Spleen (tissue), 11 donors: ENCODE measurements around the gene TAS2R10. TPM values are rescaled to one million over a fixed set of nuclear protein-coding genes. Genes with fewer than 3 reads are reported as not detected.
"Not testable (repeated sequence)": the region's sequence is repeated elsewhere in the genome, so short reads cannot be mapped to it uniquely, and the experiment has no call there.

Experiments
- DNase-seq: peaks from one replicate; pipeline ENCODE4 v3.0.0-alpha.2; 2020
- H3K27ac ChIP-seq, 8 donors: fragments of 200-600 bp; sonication (generic) in 7 of 8; 1 replicate in 4 of 8; 2 replicates in 4 of 8; pipeline versions ENCODE4 v1.5.0 to v1.8.0; 2016 to 2021; ENCODE audit warnings: inconsistent platforms in 4 of 8, mild to moderate bottlenecking in 4 of 8, moderate library complexity in 1 of 8
- H3K27me3 ChIP-seq, 7 donors: fragments of 200-600 bp; sonication (generic) in 6 of 7; replicated peaks in 1 of 7; 1 replicate in 4 of 7; 2 replicates in 3 of 7; pipeline versions ENCODE4 v1.5.0 to v1.8.0; 2016 to 2021; ENCODE audit warnings: inconsistent platforms in 3 of 7, mild to moderate bottlenecking in 1 of 7
- H3K36me3 ChIP-seq, 6 donors: fragments of 200-600 bp; sonication (generic) in 5 of 6; 1 replicate in 4 of 6; 2 replicates in 2 of 6; pipeline versions ENCODE4 v1.5.0 to v1.8.0; 2016 to 2021; ENCODE audit warnings: inconsistent platforms in 2 of 6
- H3K4me1 ChIP-seq, 6 donors: fragments of 200-600 bp; sonication (generic) in 5 of 6; 1 replicate in 3 of 6; 2 replicates in 3 of 6; pipeline versions ENCODE4 v1.5.0 to v1.8.0; 2016 to 2021; ENCODE audit warnings: inconsistent platforms in 3 of 6
- H3K4me3 ChIP-seq, 8 donors: fragments of 200-600 bp; sonication (generic) in 7 of 8; 1 replicate in 4 of 8; 2 replicates in 4 of 8; pipeline versions ENCODE4 v1.5.0 to v1.8.0; 2016 to 2021; ENCODE audit warnings: inconsistent platforms in 4 of 8, mild to moderate bottlenecking in 4 of 8, moderate library complexity in 2 of 8
- H3K9me3 ChIP-seq, 8 donors: fragments of 200-600 bp; sonication (generic) in 7 of 8; 1 replicate in 4 of 8; 2 replicates in 4 of 8; pipeline versions ENCODE4 v1.5.0 to v1.8.0; 2016 to 2021; ENCODE audit warnings: inconsistent platforms in 4 of 8
- POLR2A ChIP-seq, 3 donors: fragments of 450-650 bp; IDR thresholded peaks; one replicate each; pipeline ENCODE4 v1.5.1; 2017; ENCODE audit warnings: antibody characterized with exemption in 3 of 3, mild to moderate bottlenecking in 1 of 3
- POLR2AphosphoS5 ChIP-seq, 3 donors: sonication (generic); formaldehyde crosslinking; IDR thresholded peaks; one replicate each; pipeline ENCODE4 v1.5.1; 2017; ENCODE audit warnings: antibody characterized with exemption in 3 of 3
- WGBS, 5 donors: extraction: QIAGEN DNeasy Blood & Tissue Kit in 3 of 5; methylation state at CpG; one replicate each; pipeline versions ENCODE4 v1.1.5 to v1.1.7; 2013 to 2018; 5-methylcytosine and 5-hydroxymethylcytosine counted together
- intact Hi-C: fragments of 100-400 bp; cut with DNase I; formaldehyde crosslinking; loops from one replicate; pipeline ENCODE4 v1.15.0; 2023; ENCODE audit warnings: low total_unique reads
- polyA plus RNA-seq, 3 donors: library from polyadenylated mRNA; stranded (reverse); fragments of 200-250 nt; gene quantifications; one replicate each; pipeline ENCODE4 v1.2.1, GENCODE V29; 2013
- total RNA-seq, 7 donors: library from RNA; depleted of rRNA in 3 of 7; stranded (reverse); fragments of >200 nt in 3 of 7; fragmentation: NEBNext Ultra II Directional in 4 of 7; extraction: Animal tissue kit (Norgen Biotek cat#: 25700) in 4 of 7; gene quantifications; one replicate each; pipeline versions ENCODE4 v1.1.0 to v1.2.1, GENCODE V29; 2016 to 2021
- TF ChIP-seq, protein P1 (sequence below), 11 experiments: fragments of 200-600 bp in 7 of 11; fragments of 450-650 bp in 4 of 11; sonication (generic) in 4 of 11; IDR thresholded peaks in 8 of 11; conservative IDR thresholded peaks in 3 of 11; 1 replicate in 7 of 11; 2 replicates in 4 of 11; pipeline versions ENCODE4 v1.4.0 to v1.8.0; 2016 to 2021; ENCODE audit warnings: antibody characterized with exemption in 11 of 11, inconsistent platforms in 4 of 11, mild to moderate bottlenecking in 1 of 11
- donor health status: healthy with polysubstance abuse.
- donor health status: DM: no; HTN: no; CAD: no; lungs with moderate emphysema.
- donor health status: DM: no; HTN: no; CAD: no.
- donor health status: Bipolar disorder and iron deficiency.
- donor health status: healthy.
- donor health status: DM: no; HTN: no; CAD: no.
- donor health status: DM: yes; HTN: yes; CAD: no.

The TAS2R10 gene
- total and polyA plus RNA-seq, 10 donors: 0.11 to 3.9 (median 1.5) TPM; not detected in 1

DNA sequence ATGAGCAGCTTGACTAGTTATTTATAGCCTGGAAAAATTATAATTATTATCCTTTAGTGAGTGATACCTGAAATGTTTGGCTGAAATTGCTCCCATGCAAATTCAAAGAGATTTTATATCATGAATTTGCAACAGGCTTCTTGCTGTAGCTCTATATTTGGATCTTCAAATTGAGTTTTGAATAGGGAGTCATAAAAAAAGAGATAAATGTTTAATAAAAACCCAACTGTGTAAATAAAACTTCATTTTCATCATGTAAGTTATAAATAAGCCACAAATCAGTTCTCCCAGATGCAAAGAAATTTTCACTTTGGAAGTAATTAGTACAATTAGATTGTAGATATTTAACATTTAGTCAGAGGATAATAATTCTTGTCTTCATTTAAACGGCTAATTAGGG is 19.0 kb downstream of the TAS2R10 start, which contains the start of gene TAS2R8:
TSS of gene TAS2R8 (minus strand) at position 101 of the 400 bp plus-strand sequence. CDS start 306 bp downstream, outside the sequence.
- Histone ChIP-seq H3K9me3 (no peaks in the 10 kb centered on the region), H3K4me3 (no peak within 1 kb of the TSS), H3K4me1 (no peaks in the 10 kb centered on the region), H3K36me3 (no peaks in the 10 kb centered on the region), H3K27ac (no peak within 1 kb of the TSS), H3K27me3 (peaks cover 0 to 15% (median 0%) of the 10 kb centered on the region in 7 donors)
- DNase-seq: no peak
- 69 to 89% (median 75%) methylated on average over 1 of the region's 1 CpG for WGBS, 5 donors
- TF ChIP-seq POLR2A (IDR thresholded peaks at IDR 0.05) (no peak), POLR2AphosphoS5 (IDR thresholded peaks at IDR 0.05) (no peak)
- TF ChIP-seq, protein P1, sequence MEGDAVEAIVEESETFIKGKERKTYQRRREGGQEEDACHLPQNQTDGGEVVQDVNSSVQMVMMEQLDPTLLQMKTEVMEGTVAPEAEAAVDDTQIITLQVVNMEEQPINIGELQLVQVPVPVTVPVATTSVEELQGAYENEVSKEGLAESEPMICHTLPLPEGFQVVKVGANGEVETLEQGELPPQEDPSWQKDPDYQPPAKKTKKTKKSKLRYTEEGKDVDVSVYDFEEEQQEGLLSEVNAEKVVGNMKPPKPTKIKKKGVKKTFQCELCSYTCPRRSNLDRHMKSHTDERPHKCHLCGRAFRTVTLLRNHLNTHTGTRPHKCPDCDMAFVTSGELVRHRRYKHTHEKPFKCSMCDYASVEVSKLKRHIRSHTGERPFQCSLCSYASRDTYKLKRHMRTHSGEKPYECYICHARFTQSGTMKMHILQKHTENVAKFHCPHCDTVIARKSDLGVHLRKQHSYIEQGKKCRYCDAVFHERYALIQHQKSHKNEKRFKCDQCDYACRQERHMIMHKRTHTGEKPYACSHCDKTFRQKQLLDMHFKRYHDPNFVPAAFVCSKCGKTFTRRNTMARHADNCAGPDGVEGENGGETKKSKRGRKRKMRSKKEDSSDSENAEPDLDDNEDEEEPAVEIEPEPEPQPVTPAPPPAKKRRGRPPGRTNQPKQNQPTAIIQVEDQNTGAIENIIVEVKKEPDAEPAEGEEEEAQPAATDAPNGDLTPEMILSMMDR (IDR thresholded peaks at IDR 0.05 in 8 of 11, conservative IDR thresholded peaks at IDR 0.05 in 3 of 11): no peak
- intact Hi-C loops: no loop called here

DNA sequence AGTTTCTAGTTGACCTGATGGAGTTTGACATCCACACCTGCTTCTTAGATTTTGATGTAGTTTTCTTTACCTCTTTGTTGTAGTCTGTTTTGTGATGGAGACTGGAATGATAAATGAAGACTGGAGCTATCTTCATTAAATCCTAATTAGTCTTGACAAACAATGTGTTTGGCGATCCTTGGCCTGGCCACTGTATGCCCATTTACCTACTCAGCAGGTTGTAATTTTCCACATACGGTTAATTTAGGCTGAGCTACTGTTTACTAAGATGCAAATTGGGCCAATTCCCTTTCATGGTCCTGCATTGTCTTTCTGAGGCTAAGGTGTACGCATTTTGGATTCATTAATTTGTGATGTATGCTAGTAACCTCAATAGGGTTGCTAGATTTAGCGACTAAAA is 23.6 kb downstream of the TAS2R10 start, which contains the start of gene TAS2R7:
TSS of gene TAS2R7 (minus strand) at position 41 of the 400 bp plus-strand sequence. CDS start 57 bp downstream, outside the sequence.
- Histone ChIP-seq H3K27me3 (peaks cover 0 to 8% (median 0%) of the 10 kb centered on the region in 7 donors), H3K27ac (no peak within 1 kb of the TSS), H3K4me1 (no peaks in the 10 kb centered on the region), H3K4me3 (no peak within 1 kb of the TSS), H3K36me3 (no peaks in the 10 kb centered on the region), H3K9me3 (no peaks in the 10 kb centered on the region)
- intact Hi-C loops: no loop called here
- TF ChIP-seq, protein P1 (IDR thresholded peaks at IDR 0.05 in 8 of 11, conservative IDR thresholded peaks at IDR 0.05 in 3 of 11): no peak
- TF ChIP-seq POLR2AphosphoS5 (IDR thresholded peaks at IDR 0.05) (no peak), POLR2A (IDR thresholded peaks at IDR 0.05) (no peak)
- WGBS, 5 donors: 67 to 84% (median 74%) methylated on average over 4 of the region's 4 CpGs
- DNase-seq: no peak

DNA sequence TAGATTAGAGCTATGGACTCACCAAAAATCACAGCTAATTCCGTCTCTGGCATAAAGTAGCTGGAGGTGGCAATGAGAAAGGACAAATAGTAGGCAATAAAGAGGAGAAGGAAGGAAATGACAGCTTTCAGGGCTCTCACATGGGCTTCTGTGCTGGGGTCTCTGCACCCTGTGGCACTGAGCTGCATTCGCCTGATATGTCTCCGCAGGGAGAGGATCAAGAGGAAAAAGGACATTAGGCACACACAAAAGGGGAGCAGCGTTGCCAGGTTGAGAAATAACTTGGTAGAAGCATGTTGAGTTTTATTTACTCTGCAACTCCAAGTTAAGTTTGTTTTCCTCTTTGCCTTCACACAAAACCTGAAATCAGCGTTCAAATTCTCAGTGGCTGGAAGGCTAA is 24.4 kb downstream of the TAS2R10 start:
- peaks cover 0 to 8% (median 0%) of the 10 kb centered on the region in 7 donors for H3K27me3 ChIP-seq
- no peak overlapping the region for H3K27ac ChIP-seq
- H3K4me1 ChIP-seq: no peaks in the 10 kb centered on the region
- TF ChIP-seq, protein P1 (IDR thresholded peaks at IDR 0.05 in 8 of 11, conservative IDR thresholded peaks at IDR 0.05 in 3 of 11): no peak
- TF ChIP-seq POLR2A (IDR thresholded peaks at IDR 0.05) (no peak), POLR2AphosphoS5 (IDR thresholded peaks at IDR 0.05) (no peak)
- intact Hi-C loops: no loop called here
- H3K9me3 ChIP-seq: no peaks in the 10 kb centered on the region
- no peaks in the 10 kb centered on the region for H3K36me3 ChIP-seq
- WGBS, 5 donors: 72 to 85% (median 79%) methylated on average over 5 of the region's 5 CpGs
- H3K4me3 ChIP-seq: no peak overlapping the region
- no peak for DNase-seq

DNA sequence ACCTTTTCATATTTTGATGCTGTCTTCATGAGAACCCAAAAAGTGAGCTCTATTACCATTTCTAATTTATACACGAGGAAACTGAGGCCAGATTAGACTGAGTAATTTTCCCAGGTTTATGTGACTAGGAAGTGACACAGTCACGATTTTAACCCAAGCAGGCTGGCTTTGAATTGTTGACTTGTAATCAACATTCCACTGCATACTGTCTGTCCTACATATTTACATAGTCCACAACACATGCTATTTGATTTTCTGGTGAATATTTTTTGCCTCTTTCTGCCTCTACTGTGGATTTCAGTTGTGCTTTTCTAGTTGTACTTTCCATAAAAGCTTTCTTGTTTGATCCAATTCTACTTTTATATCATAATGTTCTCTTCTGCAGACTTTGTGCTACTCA is 31.9 kb downstream of the TAS2R10 start:
- H3K9me3 ChIP-seq: no peaks in the 10 kb centered on the region
- 70 to 81% (median 78%) methylated on average over 2 of the region's 2 CpGs for WGBS, 5 donors
- TF ChIP-seq, protein P1 (IDR thresholded peaks at IDR 0.05 in 8 of 11, conservative IDR thresholded peaks at IDR 0.05 in 3 of 11): no peak
- no peak overlapping the region for H3K4me3 ChIP-seq
- H3K36me3 ChIP-seq: no peaks in the 10 kb centered on the region
- no peak overlapping the region for H3K27ac ChIP-seq
- intact Hi-C loops: no loop called here
- no peak for DNase-seq
- no peaks in the 10 kb centered on the region for H3K27me3 ChIP-seq
- H3K4me1 ChIP-seq: no peaks in the 10 kb centered on the region

DNA sequence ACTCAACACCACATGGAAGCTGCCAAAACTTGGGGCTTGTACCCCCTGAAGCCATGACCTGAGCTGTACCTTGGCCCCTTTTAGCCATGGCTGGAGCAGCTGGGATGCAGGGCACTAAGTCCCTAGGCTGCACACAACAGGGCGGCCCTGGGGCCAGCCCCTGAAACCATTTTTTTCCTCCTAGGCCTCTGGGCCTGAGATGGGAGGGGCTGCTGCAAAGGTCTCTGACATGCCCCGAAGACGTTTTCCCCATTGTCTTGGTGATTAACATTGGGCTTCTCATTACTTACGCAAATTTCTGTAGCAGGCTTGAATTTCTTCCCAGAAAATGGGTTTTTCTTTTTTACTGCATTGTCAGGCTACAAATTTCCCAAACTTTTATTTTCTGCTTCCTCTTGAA is 34.4 kb downstream of the TAS2R10 start:
- H3K27ac ChIP-seq, H3K4me1 ChIP-seq, H3K27me3 ChIP-seq, H3K4me3 ChIP-seq, DNase-seq, H3K36me3 ChIP-seq, H3K9me3 ChIP-seq, intact Hi-C loops: not testable (repeated sequence)
- WGBS, 5 donors: 90 to 96% (median 91%) methylated on average over 4 of the region's 4 CpGs
